ENCODE data around the gene FYCO1. TPM values are rescaled to one million over a fixed set of nuclear protein-coding genes. Genes with fewer than 3 reads are reported as not detected.

Gene FYCO1
- total RNA-seq, 1 experiment from 2014 or later: 19.7 TPM

- Histone ChIP-seq H3K27ac (no peak overlapping the region), H3K4me3 (no peak overlapping the region), H3K4me1 (replicated peaks; ENCODE audit: insufficient read depth) (peaks cover 30% of the 10 kb centered on the region), H3K79me2 (ENCODE audit: low read depth) (peaks cover 32% of the 10 kb centered on the region), H3K4me2 (no peak overlapping the region), H3F3A (ENCODE audit: insufficient read depth, low read depth) (peaks cover 5% of the 10 kb centered on the region; the same call in 1 of the 2 replicates), H2AFZ (no peak overlapping the region), H4K20me1 (ENCODE audit: insufficient read depth) (no peaks in the 10 kb centered on the region), H3K9me2 (ENCODE audit: insufficient read depth) (no peaks in the 10 kb centered on the region), H3K36me3 (ENCODE audit: low read depth) (peaks cover 14% of the 10 kb centered on the region), H3K27me3 (ENCODE audit: insufficient read depth, low read depth) (no peaks in the 10 kb centered on the region), H3K9me3 (ENCODE audit: insufficient read depth, low read depth) (no peaks in the 10 kb centered on the region)
- DNase-seq: no peak
- ChIA-PET CTCF (no interaction called here), POLR2A (ENCODE audit: unreplicated experiment) (no interaction called here)
- TF ChIP-seq CTCF (conservative IDR thresholded peaks at IDR 0.05) (no peak), EZH2 (IDR thresholded peaks at IDR 0.05; ENCODE audit: low read depth) (no peak)
- no TSS peak for BruUV-seq (replicated peaks)
- intact Hi-C loops (cut with micrococcal nuclease; ENCODE audit: unreplicated experiment): no loop called here
Measured at GRCh38 chr3:45984331-45985312, 11.0 kb downstream of the FYCO1 start.

- H3K9me2 ChIP-seq (ENCODE audit: insufficient read depth): no peaks in the 10 kb centered on the region
- ChIA-PET POLR2A (ENCODE audit: unreplicated experiment) (no interaction called here), CTCF (no interaction called here)
- H3K4me1 ChIP-seq (replicated peaks; ENCODE audit: insufficient read depth): peaks cover 22% of the 10 kb centered on the region
- TF ChIP-seq EZH2 (IDR thresholded peaks at IDR 0.05; ENCODE audit: low read depth) (no peak), CTCF (conservative IDR thresholded peaks at IDR 0.05) (no peak)
- no peaks in the 10 kb centered on the region for H3K9me3 ChIP-seq (ENCODE audit: insufficient read depth, low read depth)
- H3K36me3 ChIP-seq (ENCODE audit: low read depth): peaks cover 18% of the 10 kb centered on the region
- no TSS peak for BruUV-seq (replicated peaks)
- no peak overlapping the region for H3K4me2 ChIP-seq
- H3K79me2 ChIP-seq (ENCODE audit: low read depth): peaks cover 25% of the 10 kb centered on the region
- no peak overlapping the region for H3K27ac ChIP-seq
- intact Hi-C loops (cut with micrococcal nuclease; ENCODE audit: unreplicated experiment): no loop called here
- no peak for DNase-seq
- H4K20me1 ChIP-seq (ENCODE audit: insufficient read depth): no peaks in the 10 kb centered on the region
- H3K27me3 ChIP-seq (ENCODE audit: insufficient read depth, low read depth): no peaks in the 10 kb centered on the region
- H2AFZ ChIP-seq: no peak overlapping the region
- no peak overlapping the region for H3K4me3 ChIP-seq
- peaks cover 5% of the 10 kb centered on the region; the same call in 1 of the 2 replicates for H3F3A ChIP-seq (ENCODE audit: insufficient read depth, low read depth)
Measured at GRCh38 chr3:45983770-45984169, 11.9 kb downstream of the FYCO1 start.

GRCh38 chr3:45981346-45982074, 14.1 kb downstream of the FYCO1 start:
- BruUV-seq (replicated peaks): no TSS peak
- 0 out of 2 replicates have a peak, but pooled peaks cover 5% of the 10 kb centered on the region for H3K79me2 ChIP-seq (ENCODE audit: low read depth)
- no peak overlapping the region for H3K27ac ChIP-seq
- H3F3A ChIP-seq (ENCODE audit: insufficient read depth, low read depth): peaks cover under 1% of the 10 kb centered on the region; the same call in 1 of the 2 replicates
- H3K27me3 ChIP-seq (ENCODE audit: insufficient read depth, low read depth): no peaks in the 10 kb centered on the region
- intact Hi-C loops (cut with micrococcal nuclease; ENCODE audit: unreplicated experiment): no loop called here
- H3K4me1 ChIP-seq (replicated peaks; ENCODE audit: insufficient read depth): peaks cover 19% of the 10 kb centered on the region
- no peaks in the 10 kb centered on the region for H4K20me1 ChIP-seq (ENCODE audit: insufficient read depth)
- TF ChIP-seq EZH2 (IDR thresholded peaks at IDR 0.05; ENCODE audit: low read depth) (no peak), CTCF (conservative IDR thresholded peaks at IDR 0.05) (no peak)
- no peaks in the 10 kb centered on the region for H3K9me2 ChIP-seq (ENCODE audit: insufficient read depth)
- DNase-seq: no peak
- H3K4me3 ChIP-seq: no peak overlapping the region
- H2AFZ ChIP-seq: no peak overlapping the region
- no peak overlapping the region for H3K4me2 ChIP-seq
- no peaks in the 10 kb centered on the region for H3K9me3 ChIP-seq (ENCODE audit: insufficient read depth, low read depth)
- ChIA-PET POLR2A (ENCODE audit: unreplicated experiment) (interaction anchor here (0.7 kb wide), 1 partner anchor 14 kb away, joined by 4 read pairs; no protein-coding TSS in a partner anchor), CTCF (no interaction called here)
- peaks cover 18% of the 10 kb centered on the region for H3K36me3 ChIP-seq (ENCODE audit: low read depth)
